Liver (tissue), 9 donors: ENCODE results near the gene KCNIP1. TPM values are rescaled to one million over a fixed set of nuclear protein-coding genes. Genes with fewer than 3 reads are reported as not detected.

ENCODE experiments used
- DNase-seq: peaks from one replicate; pipeline ENCODE4 v3.0.0-alpha.2; 2017; ENCODE audit warnings: low spot score
- H3K27ac ChIP-seq, 2 donors: one replicate each; pipeline ENCODE4 v1.7.0; 2013; ENCODE audit warnings: inconsistent platforms in 2 of 2, low read length in 2 of 2, control low read depth in 1 of 2, low read depth in 1 of 2, mild to moderate bottlenecking in 1 of 2
- H3K27me3 ChIP-seq, 4 donors: one replicate each; pipeline versions ENCODE4 v1.6.1 to v1.7.0; 2013; ENCODE audit warnings: low read length in 3 of 4, inconsistent platforms in 1 of 4, mild to moderate bottlenecking in 1 of 4, moderate library complexity in 1 of 4; ENCODE audit not compliant: control insufficient read depth in 4 of 4, insufficient read depth in 4 of 4
- H3K36me3 ChIP-seq, 4 donors: one replicate each; pipeline versions ENCODE4 v1.6.1 to v1.7.0; 2013; ENCODE audit warnings: low read length in 3 of 4, mild to moderate bottlenecking in 3 of 4, low read depth in 1 of 4, moderate library complexity in 1 of 4; ENCODE audit not compliant: control insufficient read depth in 4 of 4, insufficient read depth in 3 of 4
- H3K4me1 ChIP-seq, 4 donors: one replicate each; pipeline versions ENCODE4 v1.6.1 to v1.7.0; 2013; ENCODE audit warnings: low read length in 3 of 4, mild to moderate bottlenecking in 3 of 4, moderate library complexity in 1 of 4; ENCODE audit not compliant: control insufficient read depth in 4 of 4, insufficient read depth in 4 of 4
- H3K4me3 ChIP-seq, 3 donors: one replicate each; pipeline versions ENCODE4 v1.6.1 to v1.7.0; 2013; ENCODE audit warnings: low read length in 3 of 3, control low read depth in 1 of 3, low read depth in 1 of 3, mild to moderate bottlenecking in 1 of 3
- H3K9ac ChIP-seq, 2 donors: one replicate each; pipeline ENCODE4 v1.7.0; 2013; ENCODE audit warnings: low read length in 2 of 2, mild to moderate bottlenecking in 2 of 2, moderate library complexity in 2 of 2, control low read depth in 1 of 2, low read depth in 1 of 2
- H3K9me3 ChIP-seq, 4 donors: one replicate each; pipeline versions ENCODE4 v1.6.1 to v1.7.0; 2013; ENCODE audit warnings: low read length in 3 of 4; ENCODE audit not compliant: control insufficient read depth in 4 of 4
- FOXA1 ChIP-seq: IDR thresholded peaks from 2 replicates; pipeline ENCODE4 v1.6.1; 2016; ENCODE audit warnings: antibody characterized with exemption
- FOXA2 ChIP-seq: IDR thresholded peaks from 2 replicates; pipeline ENCODE4 v1.6.1; 2016; ENCODE audit warnings: antibody characterized with exemption
- GABPA ChIP-seq, 2 donors: IDR thresholded peaks in 1 of 2; conservative IDR thresholded peaks in 1 of 2; 2 replicates each; pipeline ENCODE4 v1.6.1; 2016; ENCODE audit warnings: antibody characterized with exemption in 2 of 2, mild to moderate bottlenecking in 1 of 2, moderate library complexity in 1 of 2
- HNF4A ChIP-seq, 2 donors: conservative IDR thresholded peaks; 2 replicates each; pipeline ENCODE4 v1.6.1; 2016; ENCODE audit warnings: antibody characterized with exemption in 2 of 2, mild to moderate bottlenecking in 2 of 2
- HNF4G ChIP-seq: IDR thresholded peaks from 2 replicates; pipeline ENCODE4 v1.6.1; 2016; ENCODE audit warnings: antibody characterized with exemption
- JUND ChIP-seq, 2 donors: IDR thresholded peaks; 2 replicates each; pipeline ENCODE4 v1.6.1; 2016; ENCODE audit warnings: antibody characterized with exemption in 2 of 2
- MAX ChIP-seq: IDR thresholded peaks from 2 replicates; pipeline ENCODE4 v1.6.1; 2016; ENCODE audit warnings: antibody characterized with exemption
- NR2F2 ChIP-seq: IDR thresholded peaks from 2 replicates; pipeline ENCODE4 v1.6.1; 2016; ENCODE audit warnings: antibody characterized with exemption
- RAD21 ChIP-seq, 2 donors: IDR thresholded peaks; 2 replicates each; pipeline ENCODE4 v1.6.1; 2016; ENCODE audit warnings: antibody characterized with exemption in 2 of 2, mild to moderate bottlenecking in 2 of 2
- RXRA ChIP-seq, 2 donors: IDR thresholded peaks; 2 replicates each; pipeline ENCODE4 v1.6.1; 2017 to 2018; ENCODE audit warnings: antibody characterized with exemption in 2 of 2, mild to moderate bottlenecking in 1 of 2
- TAF1 ChIP-seq: conservative IDR thresholded peaks from 2 replicates; pipeline ENCODE4 v1.6.1; 2016; ENCODE audit warnings: antibody characterized with exemption, mild to moderate bottlenecking
- YY1 ChIP-seq: IDR thresholded peaks from 2 replicates; pipeline ENCODE4 v1.6.1; 2016; ENCODE audit warnings: antibody characterized with exemption, mild to moderate bottlenecking
- ZBTB33 ChIP-seq: IDR thresholded peaks from 2 replicates; pipeline ENCODE4 v1.6.1; 2016; ENCODE audit warnings: antibody characterized with exemption
- WGBS: extraction: QIAGEN DNeasy Blood & Tissue Kit; methylation state at CpG from one replicate; pipeline ENCODE4 v1.1.7; 2013; 5-methylcytosine and 5-hydroxymethylcytosine counted together
- polyA plus RNA-seq, 2 donors: library from polyadenylated mRNA; stranded (reverse) in 1 of 2; unstranded in 1 of 2; fragments of 200-250 nt in 1 of 2; fragments of >200 nt in 1 of 2; fragmentation: Nextera tagmentation in 1 of 2; extraction: Ambion mirVana in 1 of 2; gene quantifications; one replicate each; pipeline versions ENCODE4 v1.2.1 to v1.2.3, GENCODE V29; 2013 to 2015
- total RNA-seq, 2 donors: library from RNA; depleted of rRNA; stranded (reverse); fragments of >200 nt; gene quantifications; one replicate each; pipeline ENCODE4 v1.2.3, GENCODE V29; 2014
- TF ChIP-seq, protein P1 (sequence below): IDR thresholded peaks from 2 replicates; pipeline ENCODE4 v1.6.1; 2016; ENCODE audit warnings: antibody characterized with exemption, mild to moderate bottlenecking
- TF ChIP-seq, protein P2 (sequence below): fragments of 150-350 bp; IDR thresholded peaks from 2 replicates; pipeline ENCODE4 v1.5.1; 2017; ENCODE audit warnings: improper control_type of control experiment, low read depth, low read length; ENCODE audit not compliant: missing input control
- donor health status: healthy.
- donor health status: healthy.
- donor health status: healthy.
- donor health status: healthy.
- donor health status: healthy.

The KCNIP1 gene
- total and polyA plus RNA-seq, 4 donors, result 0.08 to 0.23 TPM; not detected in 2

- Histone ChIP-seq H3K4me1 (peaks cover 0 to 4% (median 0%) of the 10 kb centered on the region in 4 donors), H3K27ac (no peak overlapping the region), H3K4me3 (no peak overlapping the region), H3K9ac (no peak overlapping the region), H3K9me3 (peaks cover 0 to 7% (median under 1%) of the 10 kb centered on the region in 4 donors), H3K27me3 (peaks cover 0 to 3% (median under 1%) of the 10 kb centered on the region in 4 donors), H3K36me3 (no peaks in the 10 kb centered on the region)
- DNase-seq, result no peak
- 67% methylated on average over 23 of the region's 23 CpGs for WGBS
- TF ChIP-seq YY1, result no peak
- TF ChIP-seq GABPA (IDR thresholded peaks at IDR 0.05 in 1 of 2, conservative IDR thresholded peaks at IDR 0.05 in 1 of 2), result no peak
- no peak for TF ChIP-seq FOXA1
- no peak for TF ChIP-seq FOXA2
- TF ChIP-seq HNF4A (conservative IDR thresholded peaks at IDR 0.05), result no peak
- TF ChIP-seq RAD21 (IDR thresholded peaks at IDR 0.05), result no peak
Measured at GRCh38 chr5:170504616-170505266, 921 bp downstream of the KCNIP1 start.

GRCh38 chr5:170508036-170508435 is 4.2 kb downstream of the KCNIP1 start:
- WGBS, result 87% methylated on average over 5 of the region's 5 CpGs
- no peak overlapping the region for H3K27ac ChIP-seq

DNA sequence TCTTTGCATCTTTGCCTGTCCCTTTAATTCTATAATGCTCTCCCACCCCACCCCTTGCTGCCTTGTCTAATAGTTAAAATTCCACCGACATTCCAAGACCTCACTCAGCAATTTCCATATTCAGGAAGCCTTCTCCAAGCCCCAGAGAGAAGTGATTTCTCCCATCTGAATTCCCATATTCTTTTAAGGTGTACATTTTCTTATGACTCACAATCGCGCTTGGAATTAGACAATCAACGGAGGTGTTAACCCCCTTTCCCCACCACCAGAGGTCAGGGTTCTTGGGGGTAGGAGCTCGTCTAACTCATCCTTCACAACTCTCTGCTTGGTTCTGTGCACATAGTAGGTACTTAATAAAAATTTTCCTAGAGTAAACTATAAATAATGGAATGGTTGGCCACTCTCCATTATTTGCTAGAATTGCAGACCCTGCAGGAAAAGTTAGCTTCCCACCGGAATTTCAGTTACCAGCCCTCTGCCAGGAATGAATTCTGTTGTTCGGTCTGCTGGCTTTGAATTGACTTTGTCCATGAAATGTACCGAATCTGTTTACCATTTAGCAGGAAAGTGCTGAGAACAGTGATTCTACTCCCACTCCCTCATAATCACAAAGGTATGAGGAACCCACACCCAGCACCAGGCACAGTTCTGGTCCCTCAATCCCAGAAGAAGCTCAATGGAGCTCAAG is 5.0 kb downstream of the KCNIP1 start:
- Histone ChIP-seq H3K4me3 (no peak overlapping the region), H3K36me3 (no peaks in the 10 kb centered on the region), H3K9ac (no peak overlapping the region), H3K27ac (no peak overlapping the region), H3K9me3 (no peaks in the 10 kb centered on the region), H3K27me3 (peaks cover 0 to 3% (median 0%) of the 10 kb centered on the region in 4 donors), H3K4me1 (peaks cover 0 to 4% (median 0%) of the 10 kb centered on the region in 4 donors)
- WGBS, result 76% methylated on average over 8 of the region's 8 CpGs
- no peak for DNase-seq
- TF ChIP-seq HNF4A (conservative IDR thresholded peaks at IDR 0.05) (no peak), FOXA2 (no peak), NR2F2 (no peak)

More at GRCh38 chr5:170508036-170508435, 4.2 kb downstream of the KCNIP1 start:
- Histone ChIP-seq H3K9me3 (no peaks in the 10 kb centered on the region), H3K27me3 (peaks cover 0 to 3% (median 0%) of the 10 kb centered on the region in 4 donors), H3K36me3 (no peaks in the 10 kb centered on the region), H3K9ac (no peak overlapping the region), H3K4me1 (peaks cover 0 to 4% (median 0%) of the 10 kb centered on the region in 4 donors), H3K4me3 (no peak overlapping the region)
- TF ChIP-seq TAF1, result no peak
- no peak for DNase-seq

DNA sequence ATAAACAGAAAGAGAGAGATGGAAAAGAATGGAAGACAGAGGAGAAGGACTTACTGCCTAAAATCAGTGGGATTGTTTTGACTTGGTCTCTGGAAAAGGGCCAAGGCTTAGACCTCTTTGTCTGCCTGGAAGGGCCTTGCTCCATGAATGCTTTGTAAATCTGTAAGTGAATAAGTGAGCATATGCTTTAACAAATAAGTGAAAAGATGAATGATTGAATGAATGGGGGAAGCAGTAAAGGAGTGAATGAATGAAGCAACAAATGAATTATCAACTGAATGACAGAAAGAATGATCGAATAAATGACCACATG is 5.5 kb downstream of the KCNIP1 start:
- Histone ChIP-seq H3K9me3 (no peaks in the 10 kb centered on the region), H3K4me3 (no peak overlapping the region), H3K27me3 (peaks cover 0 to 3% (median 0%) of the 10 kb centered on the region in 4 donors), H3K4me1 (no peaks in the 10 kb centered on the region), H3K36me3 (no peaks in the 10 kb centered on the region), H3K27ac (no peak overlapping the region), H3K9ac (no peak overlapping the region)
- no peak for DNase-seq
- 85% methylated on average over 1 of the region's 1 CpG for WGBS
- TF ChIP-seq RXRA (IDR thresholded peaks at IDR 0.05) (no peak), FOXA2 (no peak), JUND (IDR thresholded peaks at IDR 0.05) (no peak), ZBTB33 (no peak), HNF4A (conservative IDR thresholded peaks at IDR 0.05) (no peak), MAX (no peak), RAD21 (IDR thresholded peaks at IDR 0.05) (no peak), FOXA1 (no peak), HNF4G (no peak), YY1 (no peak)
- TF ChIP-seq, protein P1, sequence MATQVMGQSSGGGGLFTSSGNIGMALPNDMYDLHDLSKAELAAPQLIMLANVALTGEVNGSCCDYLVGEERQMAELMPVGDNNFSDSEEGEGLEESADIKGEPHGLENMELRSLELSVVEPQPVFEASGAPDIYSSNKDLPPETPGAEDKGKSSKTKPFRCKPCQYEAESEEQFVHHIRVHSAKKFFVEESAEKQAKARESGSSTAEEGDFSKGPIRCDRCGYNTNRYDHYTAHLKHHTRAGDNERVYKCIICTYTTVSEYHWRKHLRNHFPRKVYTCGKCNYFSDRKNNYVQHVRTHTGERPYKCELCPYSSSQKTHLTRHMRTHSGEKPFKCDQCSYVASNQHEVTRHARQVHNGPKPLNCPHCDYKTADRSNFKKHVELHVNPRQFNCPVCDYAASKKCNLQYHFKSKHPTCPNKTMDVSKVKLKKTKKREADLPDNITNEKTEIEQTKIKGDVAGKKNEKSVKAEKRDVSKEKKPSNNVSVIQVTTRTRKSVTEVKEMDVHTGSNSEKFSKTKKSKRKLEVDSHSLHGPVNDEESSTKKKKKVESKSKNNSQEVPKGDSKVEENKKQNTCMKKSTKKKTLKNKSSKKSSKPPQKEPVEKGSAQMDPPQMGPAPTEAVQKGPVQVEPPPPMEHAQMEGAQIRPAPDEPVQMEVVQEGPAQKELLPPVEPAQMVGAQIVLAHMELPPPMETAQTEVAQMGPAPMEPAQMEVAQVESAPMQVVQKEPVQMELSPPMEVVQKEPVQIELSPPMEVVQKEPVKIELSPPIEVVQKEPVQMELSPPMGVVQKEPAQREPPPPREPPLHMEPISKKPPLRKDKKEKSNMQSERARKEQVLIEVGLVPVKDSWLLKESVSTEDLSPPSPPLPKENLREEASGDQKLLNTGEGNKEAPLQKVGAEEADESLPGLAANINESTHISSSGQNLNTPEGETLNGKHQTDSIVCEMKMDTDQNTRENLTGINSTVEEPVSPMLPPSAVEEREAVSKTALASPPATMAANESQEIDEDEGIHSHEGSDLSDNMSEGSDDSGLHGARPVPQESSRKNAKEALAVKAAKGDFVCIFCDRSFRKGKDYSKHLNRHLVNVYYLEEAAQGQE, result no peak
- TF ChIP-seq, protein P2, sequence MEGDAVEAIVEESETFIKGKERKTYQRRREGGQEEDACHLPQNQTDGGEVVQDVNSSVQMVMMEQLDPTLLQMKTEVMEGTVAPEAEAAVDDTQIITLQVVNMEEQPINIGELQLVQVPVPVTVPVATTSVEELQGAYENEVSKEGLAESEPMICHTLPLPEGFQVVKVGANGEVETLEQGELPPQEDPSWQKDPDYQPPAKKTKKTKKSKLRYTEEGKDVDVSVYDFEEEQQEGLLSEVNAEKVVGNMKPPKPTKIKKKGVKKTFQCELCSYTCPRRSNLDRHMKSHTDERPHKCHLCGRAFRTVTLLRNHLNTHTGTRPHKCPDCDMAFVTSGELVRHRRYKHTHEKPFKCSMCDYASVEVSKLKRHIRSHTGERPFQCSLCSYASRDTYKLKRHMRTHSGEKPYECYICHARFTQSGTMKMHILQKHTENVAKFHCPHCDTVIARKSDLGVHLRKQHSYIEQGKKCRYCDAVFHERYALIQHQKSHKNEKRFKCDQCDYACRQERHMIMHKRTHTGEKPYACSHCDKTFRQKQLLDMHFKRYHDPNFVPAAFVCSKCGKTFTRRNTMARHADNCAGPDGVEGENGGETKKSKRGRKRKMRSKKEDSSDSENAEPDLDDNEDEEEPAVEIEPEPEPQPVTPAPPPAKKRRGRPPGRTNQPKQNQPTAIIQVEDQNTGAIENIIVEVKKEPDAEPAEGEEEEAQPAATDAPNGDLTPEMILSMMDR, result no peak
